SKM-1 treated with dmso at 0.1 percent for 144 hours (cell line): ENCODE results near the gene RDH8.

Experiments used
- DNase-seq: peaks from one replicate; lab custom pipeline; 2025; ENCODE audit not compliant: unreplicated experiment; lab: John Stamatoyannopoulos, UW

Gene RDH8

GRCh38 chr19:10013316-10013715 is at the start of gene RDH8:
TSS of gene RDH8 (plus strand) at chr19:10013483. CDS start at chr19:10013498, 15 bp downstream.
- no peak for DNase-seq

- DNase-seq, result no peak
Observed at GRCh38 chr19:9966024-9966423, 47.3 kb upstream of the RDH8 start.

GRCh38 chr19:9966448-9966847 is 46.8 kb upstream of the RDH8 start:
- DNase-seq, result no peak

- no peak for DNase-seq
Observed at GRCh38 chr19:9967326-9967725, 46.0 kb upstream of the RDH8 start.

- DNase-seq, result no peak
Observed at GRCh38 chr19:9968820-9969687, 44.2 kb upstream of the RDH8 start.

GRCh38 chr19:9969688-9969975 is 43.7 kb upstream of the RDH8 start:
- DNase-seq, result no peak

GRCh38 chr19:9970481-9970880 is 42.8 kb upstream of the RDH8 start:
- DNase-seq, result no peak

- no peak for DNase-seq
Observed at GRCh38 chr19:9971166-9971897, 42.0 kb upstream of the RDH8 start.

- DNase-seq, result no peak
Observed at GRCh38 chr19:9972103-9972502, 41.2 kb upstream of the RDH8 start.

GRCh38 chr19:9981406-9982260 is 31.6 kb upstream of the RDH8 start:
- DNase-seq, result no peak

- no peak for DNase-seq
Observed at GRCh38 chr19:9986787-9987281, 26.4 kb upstream of the RDH8 start.

GRCh38 chr19:9989504-9989903 is 23.8 kb upstream of the RDH8 start:
- no peak for DNase-seq

- DNase-seq, result no peak
Observed at GRCh38 chr19:9991425-9992191, 21.7 kb upstream of the RDH8 start.

GRCh38 chr19:9995084-9995483 is 18.2 kb upstream of the RDH8 start:
- DNase-seq, result no peak

GRCh38 chr19:9995999-9996398 is 17.3 kb upstream of the RDH8 start:
- no peak for DNase-seq

GRCh38 chr19:9996541-9996940 is 16.7 kb upstream of the RDH8 start:
- DNase-seq, result no peak

- DNase-seq, result peak; percentile 17
Observed at GRCh38 chr19:10000171-10000826, 13.0 kb upstream of the RDH8 start.

GRCh38 chr19:10001899-10002298 is 11.4 kb upstream of the RDH8 start:
- no peak for DNase-seq

- DNase-seq, result no peak
Observed at GRCh38 chr19:10003271-10003670, 10.0 kb upstream of the RDH8 start.

GRCh38 chr19:10004617-10005016 is 8.7 kb upstream of the RDH8 start:
- no peak for DNase-seq
